ENCODE results near the gene MTERF2.

The MTERF2 gene

GRCh38 chr12:106950591-106950990 lies 36.4 kb downstream of the MTERF2 start:
- no peak for DNase-seq

GRCh38 chr12:106947461-106947860 lies 39.5 kb downstream of the MTERF2 start:
- no peak for DNase-seq

DNA sequence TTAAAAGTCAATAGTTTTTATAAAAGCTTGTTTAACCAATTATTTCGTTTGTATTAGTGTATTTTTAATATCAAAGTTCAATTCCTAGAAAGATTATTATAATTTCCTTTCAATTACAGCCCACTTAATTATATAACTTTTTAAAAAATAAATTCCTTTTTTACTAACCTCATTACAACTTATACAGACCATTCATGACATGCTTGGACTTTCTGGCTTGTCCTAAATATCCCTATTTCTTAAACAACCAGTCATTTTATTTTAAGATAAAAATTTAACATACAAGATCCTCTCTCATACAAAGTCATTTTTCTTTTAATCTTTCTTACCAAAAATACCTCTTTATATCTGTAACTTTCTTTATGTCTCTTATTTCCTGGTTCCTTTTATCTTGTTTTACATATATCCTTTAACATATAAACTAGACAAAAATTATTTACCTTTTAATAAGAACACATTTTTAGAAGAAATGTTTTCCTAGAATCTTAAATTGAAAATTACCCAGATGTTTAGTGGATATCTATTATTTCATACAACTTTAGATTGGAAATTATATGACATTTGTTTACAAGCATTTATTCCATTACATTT lies 41.6 kb downstream of the MTERF2 start:
- no peak for DNase-seq

GRCh38 chr12:106942775-106943174 lies 44.2 kb downstream of the MTERF2 start:
- DNase-seq = no peak

GRCh38 chr12:106941481-106942156 lies 45.3 kb downstream of the MTERF2 start:
- DNase-seq = no peak

DNA sequence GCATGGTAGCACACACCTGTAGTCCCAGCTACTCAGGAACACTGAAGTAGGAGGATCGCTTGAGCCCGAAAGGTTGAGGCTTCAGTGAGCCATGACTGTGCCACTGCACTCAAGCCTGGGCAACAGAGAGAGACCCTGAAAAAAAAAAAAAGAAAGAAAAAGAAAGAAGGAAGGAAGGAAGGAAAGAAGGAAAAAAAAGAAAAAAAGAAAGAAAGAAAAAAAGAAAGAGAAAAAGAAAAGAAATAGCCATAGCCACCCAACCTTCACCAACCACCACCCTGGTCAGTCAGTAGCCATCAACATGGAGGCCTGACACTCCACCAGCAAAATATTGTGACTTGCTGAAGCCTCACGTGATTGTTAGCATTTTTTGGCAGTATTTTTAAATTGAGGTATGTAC lies 52.7 kb downstream of the MTERF2 start:
- no peak for DNase-seq

Measured in DMS 273 treated with DMSO at 0.1 percent for 48 hours (cell line).